ENCODE measurements around the gene CAMSAP1. TPM values are rescaled to one million over a fixed set of nuclear protein-coding genes. Genes with fewer than 3 reads are reported as not detected.

Gene CAMSAP1
- total RNA-seq, 1 donor from 2014 or later, result 35.5 TPM

GRCh38 chr9:135780086-135780485 lies 127.3 kb downstream of the CAMSAP1 start:
- H3K9me3 Mint-ChIP-seq (ENCODE audit: low read depth), result no peaks in the 10 kb centered on the region

GRCh38 chr9:135779571-135779970 lies 127.8 kb downstream of the CAMSAP1 start:
- no peak for TF ChIP-seq CTCF (IDR thresholded peaks at IDR 0.05)
- H3K9me3 Mint-ChIP-seq (ENCODE audit: low read depth), result no peaks in the 10 kb centered on the region
- H3K27me3 Mint-ChIP-seq (ENCODE audit: low read depth), result peaks cover 15% of the 10 kb centered on the region
- no peak for DNase-seq (ENCODE audit: low spot score)
- H3K36me3 Mint-ChIP-seq (ENCODE audit: low read depth), result no peaks in the 10 kb centered on the region
- no peaks in the 10 kb centered on the region for H3K4me1 Mint-ChIP-seq (ENCODE audit: low read depth)
- H3K27ac Mint-ChIP-seq (ENCODE audit: unreplicated experiment), result no peak overlapping the region
- H3K4me3 Mint-ChIP-seq (ENCODE audit: unreplicated experiment), result no peak overlapping the region

More at GRCh38 chr9:135780086-135780485, 127.3 kb downstream of the CAMSAP1 start:
- no peak for TF ChIP-seq CTCF (IDR thresholded peaks at IDR 0.05)
- peaks cover 15% of the 10 kb centered on the region for H3K27me3 Mint-ChIP-seq (ENCODE audit: low read depth)
- H3K36me3 Mint-ChIP-seq (ENCODE audit: low read depth), result no peaks in the 10 kb centered on the region
- H3K4me1 Mint-ChIP-seq (ENCODE audit: low read depth), result no peaks in the 10 kb centered on the region
- no peak overlapping the region for H3K4me3 Mint-ChIP-seq (ENCODE audit: unreplicated experiment)
- no peak overlapping the region for H3K27ac Mint-ChIP-seq (ENCODE audit: unreplicated experiment)
- DNase-seq (ENCODE audit: low spot score), result no peak

GRCh38 chr9:135778421-135778820 lies 128.9 kb downstream of the CAMSAP1 start:
- peaks cover 15% of the 10 kb centered on the region for H3K27me3 Mint-ChIP-seq (ENCODE audit: low read depth)
- no peak overlapping the region for H3K27ac Mint-ChIP-seq (ENCODE audit: unreplicated experiment)
- no peaks in the 10 kb centered on the region for H3K4me1 Mint-ChIP-seq (ENCODE audit: low read depth)
- TF ChIP-seq CTCF (IDR thresholded peaks at IDR 0.05), result no peak
- no peaks in the 10 kb centered on the region for H3K36me3 Mint-ChIP-seq (ENCODE audit: low read depth)
- no peak overlapping the region for H3K4me3 Mint-ChIP-seq (ENCODE audit: unreplicated experiment)
- no peak for DNase-seq (ENCODE audit: low spot score)
- H3K9me3 Mint-ChIP-seq (ENCODE audit: low read depth), result no peaks in the 10 kb centered on the region

- TF ChIP-seq CTCF (IDR thresholded peaks at IDR 0.05), result no peak
- Mint-ChIP-seq H3K27ac (ENCODE audit: unreplicated experiment) (no peak overlapping the region), H3K4me1 (ENCODE audit: low read depth) (no peaks in the 10 kb centered on the region)
Measured at GRCh38 chr9:135777623-135778177, 129.6 kb downstream of the CAMSAP1 start.

GRCh38 chr9:135776893-135777622 lies 130.3 kb downstream of the CAMSAP1 start:
- H3K4me1 Mint-ChIP-seq (ENCODE audit: low read depth), result no peaks in the 10 kb centered on the region
- H3K4me3 Mint-ChIP-seq (ENCODE audit: unreplicated experiment), result no peak overlapping the region
- H3K27ac Mint-ChIP-seq (ENCODE audit: unreplicated experiment), result no peak overlapping the region
- no peaks in the 10 kb centered on the region for H3K36me3 Mint-ChIP-seq (ENCODE audit: low read depth)
- TF ChIP-seq CTCF (IDR thresholded peaks at IDR 0.05), result no peak
- no peak for DNase-seq (ENCODE audit: low spot score)
- H3K27me3 Mint-ChIP-seq (ENCODE audit: low read depth), result peaks cover 7% of the 10 kb centered on the region
- H3K9me3 Mint-ChIP-seq (ENCODE audit: low read depth), result no peaks in the 10 kb centered on the region

More at GRCh38 chr9:135777623-135778177, 129.6 kb downstream of the CAMSAP1 start:
- no peaks in the 10 kb centered on the region for H3K9me3 Mint-ChIP-seq (ENCODE audit: low read depth)
- H3K36me3 Mint-ChIP-seq (ENCODE audit: low read depth), result no peaks in the 10 kb centered on the region
- DNase-seq (ENCODE audit: low spot score), result no peak
- no peak overlapping the region for H3K4me3 Mint-ChIP-seq (ENCODE audit: unreplicated experiment)
- H3K27me3 Mint-ChIP-seq (ENCODE audit: low read depth), result peaks cover 11% of the 10 kb centered on the region
